Thyroid gland (tissue), 4 donors: ENCODE results near the gene RAB43.
"Not testable (repeated sequence)": the region's sequence is repeated elsewhere in the genome, so short reads cannot be mapped to it uniquely, and the experiment has no call there.

Experiments used
- CTCF ChIP-seq, 6 experiments: fragments of 200-600 bp in 3 of 6; fragments of 450-650 bp in 3 of 6; sonication (generic) in 3 of 6; IDR thresholded peaks; one replicate each; pipeline ENCODE4 v1.5.1; 2016 to 2019; ENCODE audit warnings: antibody characterized with exemption in 6 of 6, mild to moderate bottlenecking in 2 of 6, inconsistent platforms in 1 of 6, moderate library complexity in 1 of 6
- POLR2A ChIP-seq, 2 donors: fragments of 450-650 bp; IDR thresholded peaks; one replicate each; pipeline ENCODE4 v1.6.1; 2017; ENCODE audit warnings: antibody characterized with exemption in 2 of 2, mild to moderate bottlenecking in 2 of 2, moderate library complexity in 1 of 2

- TF ChIP-seq CTCF, POLR2A (IDR thresholded peaks at IDR 0.05): not testable (repeated sequence)
These were observed 44.0 kb upstream of the RAB43 start for GRCh38 chr3:129165594-129165993.
